HCT116 (cell line): Measurements from ENCODE around the gene TRAK1. TPM values are rescaled to one million over a fixed set of nuclear protein-coding genes. Genes with fewer than 3 reads are reported as not detected.

Source experiments
- ATAC-seq: fragments of 200-7000 bp; cut with Tn5 transposase; 2 replicates; pipeline ENCODE4 v1.9.1; 2020; ENCODE audit warnings: mild to moderate bottlenecking, moderate library complexity
- BruUV-seq: library from RNA; stranded (reverse); fragments of 400-500 nt; replicated peaks from 2 replicates; lab custom pipeline; 2021; lab: Mats Ljungman, UMichigan
- CTCF ChIA-PET: fragments of 300-600 bp; sonication (Branson Sonifier 250); formaldehyde crosslinking; loops from one replicate; lab custom pipeline; 2021; ENCODE audit warnings: antibody characterized with exemption; lab: Charles Lee
- POLR2A ChIA-PET: fragments of 300-600, 350-600 bp; sonication (Branson Sonifier 250); formaldehyde crosslinking; loops from one replicate; lab custom pipeline; 2021; ENCODE audit warnings: antibody characterized with exemption; lab: Charles Lee
- RAD21 ChIA-PET, 2 experiments: fragments of 300-600 bp; sonication (Branson Sonifier 250); formaldehyde crosslinking; loops; one replicate each; lab custom pipeline; 2023; ENCODE audit warnings: low total read pairs in 2 of 2; ENCODE audit not compliant: uncharacterized antibody in 2 of 2, unreplicated experiment in 2 of 2, low non-redundant PET in 1 of 2; lab: Charles Lee
- DNase-seq: peaks from one replicate; pipeline ENCODE4 v3.0.0-alpha.2; 2010; ENCODE audit warnings: low read depth, low spot score
- H2AFZ ChIP-seq: fragments of 200-600 bp; shearing (Covaris generic), sonication (generic); 2 replicates; pipeline ENCODE4 v1.6.1; 2017; ENCODE audit warnings: low read depth, mixed run types, mixed read lengths, antibody characterized with exemption, low read length; ENCODE audit not compliant: poor library complexity, severe bottlenecking
- H3K27ac ChIP-seq: 2 replicates; pipeline ENCODE4 v1.5.1; 2012; ENCODE audit warnings: low read depth, low read length
- H3K27me3 ChIP-seq: fragments of 200-600 bp; sonication (generic); 2 replicates; pipeline ENCODE4 v1.6.1; 2016; ENCODE audit warnings: mixed run types, low read length, mixed read lengths; ENCODE audit not compliant: insufficient read depth
- H3K36me3 ChIP-seq, 2 experiments: fragments of 200-500 bp in 1 of 2; fragments of 200-600 bp in 1 of 2; sonication (Bioruptor generic) in 1 of 2; sonication (generic) in 1 of 2; 2 replicates each; pipeline versions ENCODE4 v1.5.1 to v1.6.1; 2014 to 2016; ENCODE audit warnings: low read length in 2 of 2, inconsistent platforms in 1 of 2, mixed read lengths in 1 of 2, mixed run types in 1 of 2; ENCODE audit not compliant: insufficient read depth in 2 of 2, control insufficient read depth in 1 of 2
- H3K4me1 ChIP-seq, 2 experiments: fragments of 200-600 bp in 1 of 2; sonication (generic) in 1 of 2; 2 replicates each; pipeline versions ENCODE4 v1.5.1 to v1.6.1; 2012 to 2017; ENCODE audit warnings: low read length in 2 of 2, inconsistent platforms in 1 of 2, mild to moderate bottlenecking in 1 of 2, mixed read lengths in 1 of 2, mixed run types in 1 of 2, moderate library complexity in 1 of 2; ENCODE audit not compliant: insufficient read depth in 2 of 2, control insufficient read depth in 1 of 2
- H3K4me2 ChIP-seq: fragments of 200-600 bp; sonication (generic); 2 replicates; pipeline ENCODE4 v1.6.1; 2017; ENCODE audit warnings: mixed run types, low read length, mixed read lengths
- H3K4me3 ChIP-seq, 2 experiments: fragments of 200-600 bp in 1 of 2; sonication (generic) in 1 of 2; replicated peaks in 1 of 2; 2 replicates each; pipeline ENCODE4 v1.5.1; 2011 to 2016; ENCODE audit warnings: low read length in 2 of 2, control low read depth in 1 of 2, low read depth in 1 of 2, mild to moderate bottlenecking in 1 of 2, mixed read lengths in 1 of 2, mixed run types in 1 of 2
- H3K79me2 ChIP-seq: fragments of 200-600 bp; sonication (generic); 2 replicates; pipeline ENCODE4 v1.6.1; 2017; ENCODE audit warnings: mild to moderate bottlenecking, mixed run types, low read length, moderate library complexity, mixed read lengths; ENCODE audit not compliant: insufficient read depth
- H3K9ac ChIP-seq: fragments of 200-600 bp; sonication (generic); 2 replicates; pipeline ENCODE4 v1.6.1; 2016; ENCODE audit warnings: low read length, mixed read lengths
- H3K9me2 ChIP-seq: fragments of 200-600 bp; sonication (generic), shearing (Covaris generic); 2 replicates; pipeline ENCODE4 v1.6.1; 2017; ENCODE audit warnings: mixed run types, mild to moderate bottlenecking, moderate library complexity; ENCODE audit not compliant: insufficient read depth
- H3K9me3 ChIP-seq, 2 experiments: fragments of 200-500 bp in 1 of 2; fragments of 200-600 bp in 1 of 2; sonication (Bioruptor generic) in 1 of 2; sonication (generic) in 1 of 2; 2 replicates each; pipeline ENCODE4 v1.6.1; 2014 to 2017; ENCODE audit warnings: low read length in 2 of 2, mixed read lengths in 2 of 2, inconsistent platforms in 1 of 2, low read depth in 1 of 2, mild to moderate bottlenecking in 1 of 2, mixed run types in 1 of 2, moderate library complexity in 1 of 2; ENCODE audit not compliant: control insufficient read depth in 1 of 2, insufficient read depth in 1 of 2
- H4K20me1 ChIP-seq: fragments of 200-600 bp; sonication (generic), shearing (Covaris generic); 2 replicates; pipeline ENCODE4 v1.6.1; 2017; ENCODE audit warnings: mixed run types, mild to moderate bottlenecking, moderate library complexity; ENCODE audit not compliant: insufficient read depth
- CBX3 ChIP-seq: IDR thresholded peaks from 2 replicates; pipeline ENCODE4 v1.6.1; 2012; ENCODE audit warnings: low read depth
- CEBPB ChIP-seq: IDR thresholded peaks from 2 replicates; pipeline ENCODE4 v1.6.1; 2012; ENCODE audit warnings: low read depth
- EGR1 ChIP-seq: IDR thresholded peaks from 2 replicates; pipeline ENCODE4 v1.6.1; 2012; ENCODE audit warnings: low read depth
- EZH2 ChIP-seq: fragments of 200-600 bp; sonication (generic); IDR thresholded peaks from 2 replicates; pipeline ENCODE4 v1.6.1; 2017; ENCODE audit warnings: antibody characterized with exemption, mixed run types
- EZH2phosphoT487 ChIP-seq: fragments of 200-600 bp; IDR thresholded peaks from 2 replicates; pipeline ENCODE4 v1.6.1; 2018; ENCODE audit warnings: antibody characterized with exemption, borderline replicate concordance
- POLR2A ChIP-seq: IDR thresholded peaks from 2 replicates; pipeline ENCODE4 v1.7.0; 2011; ENCODE audit warnings: borderline replicate concordance; ENCODE audit not compliant: insufficient read depth, insufficient read length; ENCODE audit errors: extremely low read depth
- POLR2AphosphoS5 ChIP-seq: IDR thresholded peaks from 2 replicates; pipeline ENCODE4 v1.6.1; 2011; ENCODE audit warnings: mild to moderate bottlenecking, low read depth, low read length, moderate library complexity
- SIN3A ChIP-seq: IDR thresholded peaks from 2 replicates; pipeline ENCODE4 v1.6.1; 2012; ENCODE audit warnings: low read depth
- SRF ChIP-seq: IDR thresholded peaks from 2 replicates; pipeline ENCODE4 v1.6.1; 2012; ENCODE audit warnings: low read depth
- TCF7L2 ChIP-seq: IDR thresholded peaks from 2 replicates; pipeline ENCODE4 v1.7.0; 2011; ENCODE audit warnings: borderline replicate concordance, inconsistent platforms; ENCODE audit not compliant: insufficient read depth, insufficient read length; ENCODE audit errors: extremely low read depth
- YY1 ChIP-seq: IDR thresholded peaks from 2 replicates; pipeline ENCODE4 v1.6.1; 2011; ENCODE audit warnings: low read length, low read depth, moderate library complexity, mild to moderate bottlenecking; ENCODE audit not compliant: insufficient replicate concordance; ENCODE audit errors: extremely low read depth
- ZBTB33 ChIP-seq: IDR thresholded peaks from 2 replicates; pipeline ENCODE4 v1.6.1; 2011; ENCODE audit warnings: mild to moderate bottlenecking, low read length, moderate library complexity; ENCODE audit not compliant: insufficient replicate concordance; ENCODE audit errors: extremely low read depth
- ZNF274 ChIP-seq: fragments of 200-500 bp; sonication (Bioruptor generic); IDR thresholded peaks from 2 replicates; pipeline ENCODE4 v1.6.1; 2014; ENCODE audit warnings: mild to moderate bottlenecking, low read depth, low read length, inconsistent platforms
- intact Hi-C: fragments of 100-400 bp; cut with micrococcal nuclease; formaldehyde crosslinking; loops from 2 replicates; pipeline ENCODE4 v1.10.0; 2022
- total RNA-seq: library from RNA; stranded (reverse); gene quantifications from one replicate; pipeline ENCODE4 v1.2.1, GENCODE V29; 2021; ENCODE audit not compliant: unreplicated experiment

Gene TRAK1
- total RNA-seq, 1 experiment from 2014 or later = 25.9 TPM

GRCh38 chr3:42110631-42111030 lies 19.5 kb downstream of the TRAK1 start:
- no peak for ATAC-seq
- intact Hi-C loops = no loop called here

More at GRCh38 chr3:42110631-42111030, 19.5 kb downstream of the TRAK1 start:
- no peaks in the 10 kb centered on the region for H3K9me3 ChIP-seq
- no peaks in the 10 kb centered on the region for H4K20me1 ChIP-seq
- H3K27me3 ChIP-seq = no peaks in the 10 kb centered on the region
- H3K9ac ChIP-seq = no peak overlapping the region
- H3K36me3 ChIP-seq = no peaks in the 10 kb centered on the region
- H3K27ac ChIP-seq = no peak overlapping the region
- BruUV-seq = no TSS peak
- H3K4me2 ChIP-seq = no peak overlapping the region
- no peak for DNase-seq
- no peak overlapping the region for H3K4me3 ChIP-seq
- RAD21 ChIA-PET = no interaction called here
- no peak overlapping the region for H2AFZ ChIP-seq
- H3K79me2 ChIP-seq = 0 out of 2 replicates have a peak, but pooled peaks cover 5% of the 10 kb centered on the region
- POLR2A ChIA-PET = no interaction called here
- CTCF ChIA-PET = interaction anchor here (1.7 to 2.2 kb wide), 2 partner anchors 9 to 81 kb away, joined by 5 to 7 read pairs; no protein-coding TSS in a partner anchor
- TF ChIP-seq ZBTB33 (no peak), SRF (no peak), CEBPB (no peak), YY1 (no peak), EZH2phosphoT487 (no peak), EGR1 (no peak), CBX3 (no peak), POLR2AphosphoS5 (no peak), SIN3A (no peak), EZH2 (no peak), POLR2A (no peak), ZNF274 (no peak), TCF7L2 (no peak)
- H3K9me2 ChIP-seq = no peaks in the 10 kb centered on the region
- peaks cover 0 to 1% of the 10 kb centered on the region in 2 experiments; a peak in 1 of 4 replicates for H3K4me1 ChIP-seq
